ENCODE measurements around the gene MAN2A1. TPM values are rescaled to one million over a fixed set of nuclear protein-coding genes. Genes with fewer than 3 reads are reported as not detected.

MAN2A1 gene
- total and polyA plus RNA-seq, 2 experiments from 2014 or later = 32.5 to 129 TPM

DNA sequence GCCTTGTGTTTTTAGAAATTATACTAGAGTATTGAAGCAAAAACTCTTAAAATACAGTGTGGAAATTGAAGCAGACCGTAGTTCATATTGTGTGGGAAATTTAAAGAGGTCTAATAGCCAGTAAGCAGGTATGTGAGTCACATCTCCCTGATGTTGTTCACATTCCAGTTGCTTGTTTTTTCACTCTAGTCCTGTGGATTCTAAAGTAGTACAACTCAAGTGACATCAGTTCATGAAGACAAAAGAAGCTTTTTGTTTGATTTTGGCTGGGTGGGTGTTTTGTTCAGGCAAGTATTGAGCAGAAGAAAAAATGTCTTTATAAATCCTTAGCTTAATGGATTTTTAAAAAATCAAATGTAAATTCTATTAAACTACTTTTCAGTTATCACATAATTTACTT, 216.2 kb downstream of the MAN2A1 start:
- no peak overlapping the region for H3K27ac Mint-ChIP-seq
- Histone ChIP-seq H2AFZ (no peak overlapping the region), H3K4me1 (ENCODE audit: insufficient read depth) (no peaks in the 10 kb centered on the region), H3K27me3 (ENCODE audit: insufficient read depth) (no peaks in the 10 kb centered on the region), H3F3A (replicated peaks; ENCODE audit: low read depth) (no peaks in the 10 kb centered on the region), H3K27ac (ENCODE audit: low read depth) (no peak overlapping the region), H3K36me3 (ENCODE audit: insufficient read depth) (no peaks in the 10 kb centered on the region), H4K20me1 (replicated peaks; ENCODE audit: insufficient read depth) (no peaks in the 10 kb centered on the region), H3K4me3 (no peak overlapping the region), H3K4me2 (no peak overlapping the region), H3K9me2 (ENCODE audit: insufficient read depth) (peaks cover 8% of the 10 kb centered on the region; the same call in 1 of the 2 replicates), H3K79me2 (replicated peaks; ENCODE audit: insufficient read depth) (no peaks in the 10 kb centered on the region)
- H3K9me3 Mint-ChIP-seq = no peaks in the 10 kb centered on the region
- no peaks in the 10 kb centered on the region for H3K27me3 Mint-ChIP-seq (ENCODE audit: insufficient read depth, low read depth, poor library complexity)
- H3K4me3 Mint-ChIP-seq = no peak overlapping the region
- no peaks in the 10 kb centered on the region for H3K36me3 Mint-ChIP-seq (ENCODE audit: low read depth)
- DNase-seq (ENCODE audit: low spot score) = no peak
- TF ChIP-seq, protein P1, sequence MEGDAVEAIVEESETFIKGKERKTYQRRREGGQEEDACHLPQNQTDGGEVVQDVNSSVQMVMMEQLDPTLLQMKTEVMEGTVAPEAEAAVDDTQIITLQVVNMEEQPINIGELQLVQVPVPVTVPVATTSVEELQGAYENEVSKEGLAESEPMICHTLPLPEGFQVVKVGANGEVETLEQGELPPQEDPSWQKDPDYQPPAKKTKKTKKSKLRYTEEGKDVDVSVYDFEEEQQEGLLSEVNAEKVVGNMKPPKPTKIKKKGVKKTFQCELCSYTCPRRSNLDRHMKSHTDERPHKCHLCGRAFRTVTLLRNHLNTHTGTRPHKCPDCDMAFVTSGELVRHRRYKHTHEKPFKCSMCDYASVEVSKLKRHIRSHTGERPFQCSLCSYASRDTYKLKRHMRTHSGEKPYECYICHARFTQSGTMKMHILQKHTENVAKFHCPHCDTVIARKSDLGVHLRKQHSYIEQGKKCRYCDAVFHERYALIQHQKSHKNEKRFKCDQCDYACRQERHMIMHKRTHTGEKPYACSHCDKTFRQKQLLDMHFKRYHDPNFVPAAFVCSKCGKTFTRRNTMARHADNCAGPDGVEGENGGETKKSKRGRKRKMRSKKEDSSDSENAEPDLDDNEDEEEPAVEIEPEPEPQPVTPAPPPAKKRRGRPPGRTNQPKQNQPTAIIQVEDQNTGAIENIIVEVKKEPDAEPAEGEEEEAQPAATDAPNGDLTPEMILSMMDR (conservative IDR thresholded peaks at IDR 0.05; ENCODE audit: low read depth in 2 of 2) = no peak
- no peak for TF ChIP-seq ZNF114 (CRISPR knock-in tag; IDR thresholded peaks at IDR 0.05)
- TF ChIP-seq EZH2phosphoT487 (IDR thresholded peaks at IDR 0.05; ENCODE audit: unreplicated experiment) = no peak
- TF ChIP-seq NANOG (IDR thresholded peaks at IDR 0.05; ENCODE audit: borderline replicate concordance) = no peak
- TF ChIP-seq, protein P2, sequence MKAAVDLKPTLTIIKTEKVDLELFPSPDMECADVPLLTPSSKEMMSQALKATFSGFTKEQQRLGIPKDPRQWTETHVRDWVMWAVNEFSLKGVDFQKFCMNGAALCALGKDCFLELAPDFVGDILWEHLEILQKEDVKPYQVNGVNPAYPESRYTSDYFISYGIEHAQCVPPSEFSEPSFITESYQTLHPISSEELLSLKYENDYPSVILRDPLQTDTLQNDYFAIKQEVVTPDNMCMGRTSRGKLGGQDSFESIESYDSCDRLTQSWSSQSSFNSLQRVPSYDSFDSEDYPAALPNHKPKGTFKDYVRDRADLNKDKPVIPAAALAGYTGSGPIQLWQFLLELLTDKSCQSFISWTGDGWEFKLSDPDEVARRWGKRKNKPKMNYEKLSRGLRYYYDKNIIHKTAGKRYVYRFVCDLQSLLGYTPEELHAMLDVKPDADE (IDR thresholded peaks at IDR 0.05) = no peak
- no peak for TF ChIP-seq ZNF331 (CRISPR knock-in tag; IDR thresholded peaks at IDR 0.05; ENCODE audit: low read depth)
- TF ChIP-seq STAT1 (IDR thresholded peaks at IDR 0.05; ENCODE audit: unreplicated experiment) = no peak
- TF ChIP-seq, protein P3, sequence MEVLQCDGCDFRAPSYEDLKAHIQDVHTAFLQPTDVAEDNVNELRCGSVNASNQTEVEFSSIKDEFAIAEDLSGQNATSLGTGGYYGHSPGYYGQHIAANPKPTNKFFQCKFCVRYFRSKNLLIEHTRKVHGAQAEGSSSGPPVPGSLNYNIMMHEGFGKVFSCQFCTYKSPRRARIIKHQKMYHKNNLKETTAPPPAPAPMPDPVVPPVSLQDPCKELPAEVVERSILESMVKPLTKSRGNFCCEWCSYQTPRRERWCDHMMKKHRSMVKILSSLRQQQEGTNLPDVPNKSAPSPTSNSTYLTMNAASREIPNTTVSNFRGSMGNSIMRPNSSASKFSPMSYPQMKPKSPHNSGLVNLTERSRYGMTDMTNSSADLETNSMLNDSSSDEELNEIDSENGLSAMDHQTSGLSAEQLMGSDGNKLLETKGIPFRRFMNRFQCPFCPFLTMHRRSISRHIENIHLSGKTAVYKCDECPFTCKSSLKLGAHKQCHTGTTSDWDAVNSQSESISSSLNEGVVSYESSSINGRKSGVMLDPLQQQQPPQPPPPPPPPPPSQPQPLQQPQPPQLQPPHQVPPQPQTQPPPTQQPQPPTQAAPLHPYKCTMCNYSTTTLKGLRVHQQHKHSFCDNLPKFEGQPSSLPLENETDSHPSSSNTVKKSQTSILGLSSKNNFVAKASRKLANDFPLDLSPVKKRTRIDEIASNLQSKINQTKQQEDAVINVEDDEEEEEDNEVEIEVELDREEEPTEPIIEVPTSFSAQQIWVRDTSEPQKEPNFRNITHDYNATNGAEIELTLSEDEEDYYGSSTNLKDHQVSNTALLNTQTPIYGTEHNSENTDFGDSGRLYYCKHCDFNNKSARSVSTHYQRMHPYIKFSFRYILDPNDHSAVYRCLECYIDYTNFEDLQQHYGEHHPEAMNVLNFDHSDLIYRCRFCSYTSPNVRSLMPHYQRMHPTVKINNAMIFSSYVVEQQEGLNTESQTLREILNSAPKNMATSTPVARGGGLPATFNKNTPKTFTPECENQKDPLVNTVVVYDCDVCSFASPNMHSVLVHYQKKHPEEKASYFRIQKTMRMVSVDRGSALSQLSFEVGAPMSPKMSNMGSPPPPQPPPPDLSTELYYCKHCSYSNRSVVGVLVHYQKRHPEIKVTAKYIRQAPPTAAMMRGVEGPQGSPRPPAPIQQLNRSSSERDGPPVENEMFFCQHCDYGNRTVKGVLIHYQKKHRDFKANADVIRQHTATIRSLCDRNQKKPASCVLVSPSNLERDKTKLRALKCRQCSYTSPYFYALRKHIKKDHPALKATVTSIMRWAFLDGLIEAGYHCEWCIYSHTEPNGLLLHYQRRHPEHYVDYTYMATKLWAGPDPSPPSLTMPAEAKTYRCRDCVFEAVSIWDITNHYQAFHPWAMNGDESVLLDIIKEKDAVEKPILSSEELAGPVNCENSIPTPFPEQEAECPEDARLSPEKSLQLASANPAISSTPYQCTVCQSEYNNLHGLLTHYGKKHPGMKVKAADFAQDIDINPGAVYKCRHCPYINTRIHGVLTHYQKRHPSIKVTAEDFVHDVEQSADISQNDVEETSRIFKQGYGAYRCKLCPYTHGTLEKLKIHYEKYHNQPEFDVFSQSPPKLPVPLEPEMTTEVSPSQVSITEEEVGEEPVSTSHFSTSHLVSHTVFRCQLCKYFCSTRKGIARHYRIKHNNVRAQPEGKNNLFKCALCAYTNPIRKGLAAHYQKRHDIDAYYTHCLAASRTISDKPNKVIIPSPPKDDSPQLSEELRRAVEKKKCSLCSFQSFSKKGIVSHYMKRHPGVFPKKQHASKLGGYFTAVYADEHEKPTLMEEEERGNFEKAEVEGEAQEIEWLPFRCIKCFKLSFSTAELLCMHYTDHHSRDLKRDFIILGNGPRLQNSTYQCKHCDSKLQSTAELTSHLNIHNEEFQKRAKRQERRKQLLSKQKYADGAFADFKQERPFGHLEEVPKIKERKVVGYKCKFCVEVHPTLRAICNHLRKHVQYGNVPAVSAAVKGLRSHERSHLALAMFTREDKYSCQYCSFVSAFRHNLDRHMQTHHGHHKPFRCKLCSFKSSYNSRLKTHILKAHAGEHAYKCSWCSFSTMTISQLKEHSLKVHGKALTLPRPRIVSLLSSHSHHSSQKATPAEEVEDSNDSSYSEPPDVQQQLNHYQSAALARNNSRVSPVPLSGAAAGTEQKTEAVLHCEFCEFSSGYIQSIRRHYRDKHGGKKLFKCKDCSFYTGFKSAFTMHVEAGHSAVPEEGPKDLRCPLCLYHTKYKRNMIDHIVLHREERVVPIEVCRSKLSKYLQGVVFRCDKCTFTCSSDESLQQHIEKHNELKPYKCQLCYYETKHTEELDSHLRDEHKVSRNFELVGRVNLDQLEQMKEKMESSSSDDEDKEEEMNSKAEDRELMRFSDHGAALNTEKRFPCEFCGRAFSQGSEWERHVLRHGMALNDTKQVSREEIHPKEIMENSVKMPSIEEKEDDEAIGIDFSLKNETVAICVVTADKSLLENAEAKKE (CRISPR knock-in tag; IDR thresholded peaks at IDR 0.05) = no peak
- TF ChIP-seq POLR2AphosphoS5 (IDR thresholded peaks at IDR 0.05; ENCODE audit: low read depth) = no peak
- TF ChIP-seq EZH2 (IDR thresholded peaks at IDR 0.05; ENCODE audit: low read depth, unreplicated experiment) = no peak
- TF ChIP-seq, protein P4, sequence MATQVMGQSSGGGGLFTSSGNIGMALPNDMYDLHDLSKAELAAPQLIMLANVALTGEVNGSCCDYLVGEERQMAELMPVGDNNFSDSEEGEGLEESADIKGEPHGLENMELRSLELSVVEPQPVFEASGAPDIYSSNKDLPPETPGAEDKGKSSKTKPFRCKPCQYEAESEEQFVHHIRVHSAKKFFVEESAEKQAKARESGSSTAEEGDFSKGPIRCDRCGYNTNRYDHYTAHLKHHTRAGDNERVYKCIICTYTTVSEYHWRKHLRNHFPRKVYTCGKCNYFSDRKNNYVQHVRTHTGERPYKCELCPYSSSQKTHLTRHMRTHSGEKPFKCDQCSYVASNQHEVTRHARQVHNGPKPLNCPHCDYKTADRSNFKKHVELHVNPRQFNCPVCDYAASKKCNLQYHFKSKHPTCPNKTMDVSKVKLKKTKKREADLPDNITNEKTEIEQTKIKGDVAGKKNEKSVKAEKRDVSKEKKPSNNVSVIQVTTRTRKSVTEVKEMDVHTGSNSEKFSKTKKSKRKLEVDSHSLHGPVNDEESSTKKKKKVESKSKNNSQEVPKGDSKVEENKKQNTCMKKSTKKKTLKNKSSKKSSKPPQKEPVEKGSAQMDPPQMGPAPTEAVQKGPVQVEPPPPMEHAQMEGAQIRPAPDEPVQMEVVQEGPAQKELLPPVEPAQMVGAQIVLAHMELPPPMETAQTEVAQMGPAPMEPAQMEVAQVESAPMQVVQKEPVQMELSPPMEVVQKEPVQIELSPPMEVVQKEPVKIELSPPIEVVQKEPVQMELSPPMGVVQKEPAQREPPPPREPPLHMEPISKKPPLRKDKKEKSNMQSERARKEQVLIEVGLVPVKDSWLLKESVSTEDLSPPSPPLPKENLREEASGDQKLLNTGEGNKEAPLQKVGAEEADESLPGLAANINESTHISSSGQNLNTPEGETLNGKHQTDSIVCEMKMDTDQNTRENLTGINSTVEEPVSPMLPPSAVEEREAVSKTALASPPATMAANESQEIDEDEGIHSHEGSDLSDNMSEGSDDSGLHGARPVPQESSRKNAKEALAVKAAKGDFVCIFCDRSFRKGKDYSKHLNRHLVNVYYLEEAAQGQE (IDR thresholded peaks at IDR 0.05; ENCODE audit: unreplicated experiment) = no peak
- no peak for TF ChIP-seq JUNB (IDR thresholded peaks at IDR 0.05; ENCODE audit: unreplicated experiment)
- no peak for TF ChIP-seq CREB1 (CRISPR knock-in tag; IDR thresholded peaks at IDR 0.05; ENCODE audit: low read depth)
- peaks cover 8% of the 10 kb centered on the region; the same call in 2 of the 3 replicates for H3K4me1 Mint-ChIP-seq
- ATAC-seq = no peak
